Glutamatergic neuron (in vitro differentiated cells): ENCODE results near the gene C17orf58. TPM values are rescaled to one million over a fixed set of nuclear protein-coding genes. Genes with fewer than 3 reads are reported as not detected.

Experiments
- DNase-seq: peaks from one replicate; pipeline ENCODE4 v3.0.0; 2022
- H3K27ac Mint-ChIP-seq: one replicate; pipeline ENCODE4 v1.8.0; 2020; ENCODE audit warnings: mild to moderate bottlenecking, mixed read lengths, inconsistent platforms; ENCODE audit not compliant: unreplicated experiment
- H3K27me3 Mint-ChIP-seq: one replicate; pipeline ENCODE4 v1.8.0; 2020; ENCODE audit warnings: mild to moderate bottlenecking, moderate library complexity, mixed read lengths, inconsistent platforms; ENCODE audit not compliant: unreplicated experiment
- H3K36me3 Mint-ChIP-seq: one replicate; pipeline ENCODE4 v1.8.0; 2020; ENCODE audit warnings: mild to moderate bottlenecking, mixed read lengths, inconsistent platforms; ENCODE audit not compliant: unreplicated experiment
- H3K4me1 Mint-ChIP-seq: one replicate; pipeline ENCODE4 v1.8.0; 2020; ENCODE audit warnings: mild to moderate bottlenecking, low read depth, mixed read lengths, inconsistent platforms; ENCODE audit not compliant: unreplicated experiment
- H3K4me3 Mint-ChIP-seq: one replicate; pipeline ENCODE4 v1.8.0; 2020; ENCODE audit warnings: mild to moderate bottlenecking, mixed read lengths, inconsistent platforms; ENCODE audit not compliant: unreplicated experiment
- H3K9me3 Mint-ChIP-seq: one replicate; pipeline ENCODE4 v1.8.0; 2020; ENCODE audit warnings: mild to moderate bottlenecking, moderate library complexity, mixed read lengths, inconsistent platforms; ENCODE audit not compliant: unreplicated experiment
- total RNA-seq: library from RNA; stranded (reverse); fragmentation: NEBNext Ultra II Directional; extraction: Animal tissue kit (Norgen Biotek cat#: 25700); gene quantifications from one replicate; pipeline ENCODE4 v1.2.1, GENCODE V29; 2021; ENCODE audit not compliant: unreplicated experiment
- TF ChIP-seq, protein P1 (sequence below): fragments of 200-600 bp; sonication (generic); IDR thresholded peaks from one replicate; pipeline ENCODE4 v1.5.0; 2021; ENCODE audit not compliant: partially characterized antibody, unreplicated experiment

The C17orf58 gene
- total RNA-seq, 1 donor from 2014 or later, result 9.9 TPM

GRCh38 chr17:67993153-67993997 is 2.9 kb downstream of the C17orf58 start:
- TF ChIP-seq, protein P1, sequence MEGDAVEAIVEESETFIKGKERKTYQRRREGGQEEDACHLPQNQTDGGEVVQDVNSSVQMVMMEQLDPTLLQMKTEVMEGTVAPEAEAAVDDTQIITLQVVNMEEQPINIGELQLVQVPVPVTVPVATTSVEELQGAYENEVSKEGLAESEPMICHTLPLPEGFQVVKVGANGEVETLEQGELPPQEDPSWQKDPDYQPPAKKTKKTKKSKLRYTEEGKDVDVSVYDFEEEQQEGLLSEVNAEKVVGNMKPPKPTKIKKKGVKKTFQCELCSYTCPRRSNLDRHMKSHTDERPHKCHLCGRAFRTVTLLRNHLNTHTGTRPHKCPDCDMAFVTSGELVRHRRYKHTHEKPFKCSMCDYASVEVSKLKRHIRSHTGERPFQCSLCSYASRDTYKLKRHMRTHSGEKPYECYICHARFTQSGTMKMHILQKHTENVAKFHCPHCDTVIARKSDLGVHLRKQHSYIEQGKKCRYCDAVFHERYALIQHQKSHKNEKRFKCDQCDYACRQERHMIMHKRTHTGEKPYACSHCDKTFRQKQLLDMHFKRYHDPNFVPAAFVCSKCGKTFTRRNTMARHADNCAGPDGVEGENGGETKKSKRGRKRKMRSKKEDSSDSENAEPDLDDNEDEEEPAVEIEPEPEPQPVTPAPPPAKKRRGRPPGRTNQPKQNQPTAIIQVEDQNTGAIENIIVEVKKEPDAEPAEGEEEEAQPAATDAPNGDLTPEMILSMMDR, result no peak
- peaks cover 15% of the 10 kb centered on the region for H3K27me3 Mint-ChIP-seq
- peak; percentile 82 for DNase-seq
- peaks cover 12% of the 10 kb centered on the region for H3K9me3 Mint-ChIP-seq
- H3K27ac Mint-ChIP-seq, result peak overlapping the region; percentile 85
- peaks cover 16% of the 10 kb centered on the region for H3K4me1 Mint-ChIP-seq
- H3K36me3 Mint-ChIP-seq, result no peaks in the 10 kb centered on the region
- H3K4me3 Mint-ChIP-seq, result peak overlapping the region; percentile 99

GRCh38 chr17:67992548-67993152 is 3.6 kb downstream of the C17orf58 start:
- no peak for DNase-seq
- peaks cover 16% of the 10 kb centered on the region for H3K4me1 Mint-ChIP-seq
- no peaks in the 10 kb centered on the region for H3K36me3 Mint-ChIP-seq
- peak overlapping the region; percentile 85 for H3K27ac Mint-ChIP-seq
- H3K27me3 Mint-ChIP-seq, result peaks cover 15% of the 10 kb centered on the region
- TF ChIP-seq, protein P1, result no peak
- H3K4me3 Mint-ChIP-seq, result peak overlapping the region; percentile 92
- peaks cover 12% of the 10 kb centered on the region for H3K9me3 Mint-ChIP-seq

- H3K27me3 Mint-ChIP-seq, result peaks cover 14% of the 10 kb centered on the region
- H3K27ac Mint-ChIP-seq, result no peak overlapping the region
- peak overlapping the region; percentile 32 for H3K4me3 Mint-ChIP-seq
- no peaks in the 10 kb centered on the region for H3K36me3 Mint-ChIP-seq
- TF ChIP-seq, protein P1, result no peak
- H3K9me3 Mint-ChIP-seq, result peaks cover 10% of the 10 kb centered on the region
- no peak for DNase-seq
- H3K4me1 Mint-ChIP-seq, result peaks cover 12% of the 10 kb centered on the region
These were observed 5.4 kb downstream of the C17orf58 start for GRCh38 chr17:67990909-67991308.

- TF ChIP-seq, protein P1, result no peak
- no peaks in the 10 kb centered on the region for H3K36me3 Mint-ChIP-seq
These were observed 12.9 kb downstream of the C17orf58 start for GRCh38 chr17:67983383-67983688.

More at GRCh38 chr17:67983383-67983688, 12.9 kb downstream of the C17orf58 start:
- DNase-seq, result no peak
- Mint-ChIP-seq H3K4me3 (no peak overlapping the region), H3K27ac (no peak overlapping the region), H3K27me3 (no peaks in the 10 kb centered on the region), H3K9me3 (no peaks in the 10 kb centered on the region), H3K4me1 (no peaks in the 10 kb centered on the region)
